GM19438 (cell line): ENCODE results near the gene CEP126.

Experiments used
- ATAC-seq: cut with Tn5 transposase; IDR thresholded peaks from one replicate; pipeline ENCODE4 v1.9.1; 2021; ENCODE audit warnings: low read depth; ENCODE audit not compliant: unreplicated experiment

CEP126 gene

GRCh38 chr11:102007567-102008437 lies 93.0 kb downstream of the CEP126 start:
- no peak for ATAC-seq

- ATAC-seq: no peak
Measured at GRCh38 chr11:102010776-102011494, 96.1 kb downstream of the CEP126 start.

DNA sequence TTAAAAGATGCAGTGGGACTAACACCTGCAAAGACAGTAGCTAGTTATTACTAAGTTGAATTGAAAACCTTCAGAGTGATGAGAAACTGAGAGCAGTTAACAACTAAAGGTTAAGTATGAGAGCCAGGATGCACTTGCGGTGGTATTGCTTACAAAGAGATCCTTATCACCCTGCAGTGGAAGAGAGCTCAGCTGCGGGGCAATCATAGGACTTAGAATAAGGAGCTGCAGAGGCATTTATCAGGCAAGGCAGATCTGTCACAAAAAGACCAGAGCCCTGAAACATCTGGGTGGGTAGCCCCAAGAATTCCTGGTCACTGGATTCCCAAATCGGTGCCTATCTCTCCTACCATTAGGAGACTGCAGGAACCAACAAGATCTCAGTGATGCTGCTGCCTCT lies 98.1 kb downstream of the CEP126 start:
- ATAC-seq: no peak

DNA sequence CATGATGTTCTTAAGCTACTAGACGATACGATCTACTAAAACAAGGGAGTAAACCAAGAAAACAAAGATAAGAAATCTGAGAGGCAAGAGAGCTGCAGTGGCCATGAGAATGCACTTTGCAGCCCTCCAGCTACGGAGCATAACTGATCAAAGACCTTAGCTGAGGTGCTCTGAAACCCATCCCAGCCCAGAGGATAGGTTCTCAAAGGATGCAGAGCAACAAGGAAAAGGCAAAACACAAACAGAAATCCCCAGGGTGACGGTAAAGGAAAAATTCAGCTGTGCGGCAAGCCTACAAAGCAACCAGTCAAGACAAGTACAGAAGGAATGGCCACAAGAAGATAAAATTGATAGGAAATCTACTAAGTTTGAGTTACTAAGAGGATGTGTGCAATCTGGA lies 99.9 kb downstream of the CEP126 start:
- ATAC-seq: no peak

DNA sequence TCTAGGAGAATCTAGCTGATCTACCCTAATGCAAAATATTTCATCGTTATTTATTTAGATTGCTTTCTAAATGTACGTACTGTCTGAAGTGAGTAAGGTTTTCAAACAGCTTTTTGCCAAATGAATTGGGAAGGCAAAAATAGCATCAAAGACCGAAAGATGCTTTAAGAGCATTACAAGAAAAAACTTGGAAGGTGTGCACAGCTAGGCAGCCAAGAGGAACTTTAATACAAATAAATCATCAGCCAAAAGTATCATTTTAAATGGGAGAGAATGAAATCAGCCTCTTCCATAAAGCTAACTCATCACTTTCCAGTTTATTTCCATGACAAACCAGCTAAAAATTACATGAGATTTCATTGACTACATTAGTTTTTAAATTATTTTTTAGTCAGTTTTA lies 102.2 kb downstream of the CEP126 start:
- no peak for ATAC-seq

- no peak for ATAC-seq
Measured at GRCh38 chr11:102026217-102026616, 111.4 kb downstream of the CEP126 start.

DNA sequence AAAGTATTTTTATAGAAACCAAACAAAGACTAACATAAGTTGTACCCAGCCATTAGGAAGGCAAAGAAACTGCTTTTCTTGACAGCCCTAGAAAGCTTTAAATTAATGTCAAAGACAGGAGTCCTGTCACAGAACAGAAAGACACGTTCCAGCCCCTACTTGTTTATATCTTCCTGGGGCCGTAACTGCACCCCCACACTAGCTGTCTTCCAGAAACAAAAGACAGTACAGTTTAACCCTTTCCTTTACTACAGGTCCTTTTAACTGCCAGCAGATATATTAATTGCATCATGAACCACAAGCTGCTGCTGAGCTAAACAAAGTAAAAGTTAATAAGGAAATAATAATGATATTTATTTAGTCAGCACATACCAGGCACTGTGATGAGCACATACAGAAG lies 112.1 kb downstream of the CEP126 start:
- ATAC-seq: no peak

- ATAC-seq: no peak
Measured at GRCh38 chr11:102036757-102037156, 121.9 kb downstream of the CEP126 start.

- ATAC-seq: no peak
Measured at GRCh38 chr11:102046841-102047240, 132.0 kb downstream of the CEP126 start.

GRCh38 chr11:102047305-102047924 lies 132.6 kb downstream of the CEP126 start, which contains the start of gene CFAP300:
CFAP300 (plus strand) TSS chr11:102047437; CDS start chr11:102047471, 34 bp downstream.
- ATAC-seq: no peak
